Gastrocnemius medialis (tissue), 4 donors: ENCODE results near the gene PAK1IP1. TPM values are rescaled to one million over a fixed set of nuclear protein-coding genes. Genes with fewer than 3 reads are reported as not detected.
"Not testable (repeated sequence)": the region's sequence is repeated elsewhere in the genome, so short reads cannot be mapped to it uniquely, and the experiment has no call there.

ENCODE experiments used
- ATAC-seq, 2 donors: fragments of 150-250 bp; one replicate each; pipeline ENCODE4 v1.9.1; 2016
- DNase-seq, 2 donors: peaks; one replicate each; pipeline ENCODE4 v3.0.0-alpha.2; 2019
- H3K27ac ChIP-seq, 4 donors: fragments of 200-600 bp; sonication (generic); 1 replicate in 1 of 4; 2 replicates in 3 of 4; pipeline ENCODE4 v1.5.1; 2016 to 2018; ENCODE audit warnings: mild to moderate bottlenecking in 2 of 4, moderate library complexity in 1 of 4
- H3K27me3 ChIP-seq, 3 donors: fragments of 200-600 bp; sonication (generic) in 2 of 3; 1 replicate in 1 of 3; 2 replicates in 2 of 3; pipeline versions ENCODE4 v1.5.1 to v1.6.0; 2016 to 2019; ENCODE audit warnings: mild to moderate bottlenecking in 1 of 3, moderate library complexity in 1 of 3
- H3K36me3 ChIP-seq, 2 donors: fragments of 200-600 bp; sonication (generic) in 1 of 2; one replicate each; pipeline ENCODE4 v1.5.1; 2017 to 2018
- H3K4me1 ChIP-seq, 2 donors: fragments of 200-600 bp; sonication (generic) in 1 of 2; one replicate each; pipeline ENCODE4 v1.5.1; 2016 to 2017; ENCODE audit warnings: mild to moderate bottlenecking in 2 of 2
- H3K4me3 ChIP-seq, 4 donors: fragments of 200-600 bp; sonication (generic) in 3 of 4; 1 replicate in 1 of 4; 2 replicates in 3 of 4; pipeline ENCODE4 v1.5.1; 2016 to 2019; ENCODE audit warnings: mild to moderate bottlenecking in 2 of 4
- H3K9me3 ChIP-seq, 3 donors: fragments of 200-600 bp; sonication (generic) in 2 of 3; 1 replicate in 1 of 3; 2 replicates in 2 of 3; pipeline ENCODE4 v1.5.1; 2016 to 2019
- CTCF ChIP-seq, 5 experiments: fragments of 450-650 bp in 3 of 5; fragments of 200-600 bp in 2 of 5; sonication (generic) in 2 of 5; IDR thresholded peaks in 4 of 5; conservative IDR thresholded peaks in 1 of 5; 1 replicate in 4 of 5; 2 replicates in 1 of 5; pipeline ENCODE4 v1.5.1; 2016 to 2019; ENCODE audit warnings: antibody characterized with exemption in 5 of 5, mild to moderate bottlenecking in 3 of 5, moderate library complexity in 3 of 5
- POLR2A ChIP-seq, 2 donors: fragments of 450-650 bp; IDR thresholded peaks; one replicate each; pipeline ENCODE4 v1.6.1; 2017; ENCODE audit warnings: antibody characterized with exemption in 2 of 2, mild to moderate bottlenecking in 2 of 2, moderate library complexity in 2 of 2
- in situ Hi-C, 4 donors: fragments of 200-750 bp; cut with MboI; loops; one replicate each; pipeline versions ENCODE4 v1.15.0 to v1.8.0; 2017; ENCODE audit warnings: low sequenced_read_pairs in 4 of 4
- intact Hi-C: fragments of 100-400 bp; cut with DNase I; formaldehyde crosslinking; loops from one replicate; pipeline ENCODE4 v1.15.1; 2023; ENCODE audit warnings: low total_unique reads
- total RNA-seq, 4 donors: library from RNA; depleted of rRNA; stranded (reverse); fragments of >200 nt; gene quantifications; one replicate each; pipeline versions ENCODE4 v1.1.0 to v1.2.3, GENCODE V29; 2016

Gene PAK1IP1
- total RNA-seq, 4 donors from 2014 or later, result 5.5 to 18.8 (median 14.2) TPM

- peak within 1 kb of the TSS; percentile 69 to 91 (median 74) for H3K4me3 ChIP-seq
- TF ChIP-seq POLR2A (IDR thresholded peaks at IDR 0.05) (peak; percentile 68 to 72), CTCF (IDR thresholded peaks at IDR 0.05 in 4 of 5, conservative IDR thresholded peaks at IDR 0.05 in 1 of 5) (no peak)
- in situ Hi-C loops (loop anchor here in 1 of 4 donors (10.0 kb wide), 1 partner anchor 53 kb away; the partner anchor contains the start of genes C6orf52 and PAK1IP1), intact Hi-C loops (loop anchor here (1.0 kb wide), 3 partner anchors 25 to 236 kb away; partner anchors contain the start of genes C6orf52 and PAK1IP1)
- H3K27ac ChIP-seq, result peak within 1 kb of the TSS; percentile 78 to 95 (median 86)
- peak; percentile 99 for DNase-seq
- peaks cover 22 to 26% of the 10 kb centered on the region in 2 donors for H3K4me1 ChIP-seq
- H3K27me3 ChIP-seq, result no peaks in the 10 kb centered on the region
- H3K36me3 ChIP-seq, result peaks cover 0 to 19% of the 10 kb centered on the region in 2 donors
- peak; percentile 97 for ATAC-seq
- H3K9me3 ChIP-seq, result no peaks in the 10 kb centered on the region
These were observed 52.6 kb downstream of the PAK1IP1 start, which contains the start of gene TMEM14B for GRCh38 chr6:10747251-10747972. TSS of gene TMEM14B (plus strand) at chr6:10747805. CDS start at chr6:10749246, 1,441 bp downstream.

- no peak overlapping the region for H3K4me3 ChIP-seq
- no peaks in the 10 kb centered on the region for H3K9me3 ChIP-seq
- H3K4me1 ChIP-seq, result peaks cover 22 to 26% of the 10 kb centered on the region in 2 donors
- peak overlapping the region in 1 of 4 donors; percentile 83 for H3K27ac ChIP-seq
- DNase-seq (no peak), ATAC-seq (no peak)
- TF ChIP-seq POLR2A (IDR thresholded peaks at IDR 0.05) (no peak), CTCF (IDR thresholded peaks at IDR 0.05 in 4 of 5, conservative IDR thresholded peaks at IDR 0.05 in 1 of 5) (no peak)
- no peaks in the 10 kb centered on the region for H3K27me3 ChIP-seq
- H3K36me3 ChIP-seq, result peaks cover 0 to 43% of the 10 kb centered on the region in 2 donors
- intact Hi-C loops, result no loop called here
- in situ Hi-C loops, result loop anchor here in 1 of 4 donors (10.0 kb wide), 1 partner anchor 55 kb away; the partner anchor contains the start of genes C6orf52 and PAK1IP1
These were observed 55.0 kb downstream of the PAK1IP1 start for GRCh38 chr6:10749734-10750133.

- intact Hi-C loops, result not testable (repeated sequence)
These were observed 55.8 kb downstream of the PAK1IP1 start for GRCh38 chr6:10750568-10750967.

GRCh38 chr6:10751757-10752156 lies 57.0 kb downstream of the PAK1IP1 start:
- in situ Hi-C loops, H3K27ac ChIP-seq, H3K9me3 ChIP-seq, ATAC-seq, H3K27me3 ChIP-seq, H3K4me3 ChIP-seq, intact Hi-C loops, DNase-seq: not testable (repeated sequence)
- H3K36me3 ChIP-seq, result peaks cover 0 to 58% of the 10 kb centered on the region in 2 donors
- peaks cover 20 to 29% of the 10 kb centered on the region in 2 donors for H3K4me1 ChIP-seq

More at GRCh38 chr6:10750568-10750967, 55.8 kb downstream of the PAK1IP1 start:
- in situ Hi-C loops, H3K4me3 ChIP-seq, H3K27ac ChIP-seq, ATAC-seq, H3K9me3 ChIP-seq, H3K27me3 ChIP-seq, DNase-seq: not testable (repeated sequence)
- peaks cover 22 to 26% of the 10 kb centered on the region in 2 donors for H3K4me1 ChIP-seq
- peaks cover 0 to 50% of the 10 kb centered on the region in 2 donors for H3K36me3 ChIP-seq

GRCh38 chr6:10756085-10756484 lies 61.3 kb downstream of the PAK1IP1 start:
- in situ Hi-C loops, result no loop called here
- no peaks in the 10 kb centered on the region for H3K9me3 ChIP-seq
- peaks cover 0 to 51% of the 10 kb centered on the region in 2 donors for H3K36me3 ChIP-seq
- no peak overlapping the region for H3K27ac ChIP-seq
- no peak for TF ChIP-seq CTCF (IDR thresholded peaks at IDR 0.05 in 4 of 5, conservative IDR thresholded peaks at IDR 0.05 in 1 of 5)
- no peak for TF ChIP-seq POLR2A (IDR thresholded peaks at IDR 0.05)
- no peaks in the 10 kb centered on the region for H3K27me3 ChIP-seq
- H3K4me1 ChIP-seq, result peaks cover 0 to 4% of the 10 kb centered on the region in 2 donors
- no peak for DNase-seq
- intact Hi-C loops, result no loop called here
- no peak for ATAC-seq
- H3K4me3 ChIP-seq, result no peak overlapping the region

Other genes with a start within 250 kb of the PAK1IP1 start
- 1 to 10 TPM in 2 of 4 donors, under 1 TPM in 2; 0.27 to 1.9 (median 0.81) TPM for gene GCNT2, start 173.6 kb upstream of the PAK1IP1 start, total RNA-seq
- 1 to 10 TPM in 1 of 4 donors, not detected in 3; 2.8 TPM for gene C6orf52, start 356 bp upstream of the PAK1IP1 start, total RNA-seq
- 100 to 1,000 TPM in 3 of 4 donors, 10 to 100 TPM in 1; 93.2 to 130 (median 117) TPM for gene TMEM14C, start 28.1 kb downstream of the PAK1IP1 start, total RNA-seq
- 10 to 100 TPM; 68.3 to 93.8 (median 79.4) TPM for gene TMEM14B, start 52.8 kb downstream of the PAK1IP1 start, total RNA-seq
- not detected for gene MAK, start 143.6 kb downstream of the PAK1IP1 start, total RNA-seq
- not detected for gene GCM2, start 187.1 kb downstream of the PAK1IP1 start, total RNA-seq
- under 1 TPM in 3 of 4 donors, not detected in 1; 0.07 to 0.82 (median 0.29) TPM for gene SYCP2L, start 192.1 kb downstream of the PAK1IP1 start, total RNA-seq